ENCODE results near the gene CAPN13.
A peak's percentile ranks its signal among the peaks of the same experiment; 100 is the strongest.

DNA sequence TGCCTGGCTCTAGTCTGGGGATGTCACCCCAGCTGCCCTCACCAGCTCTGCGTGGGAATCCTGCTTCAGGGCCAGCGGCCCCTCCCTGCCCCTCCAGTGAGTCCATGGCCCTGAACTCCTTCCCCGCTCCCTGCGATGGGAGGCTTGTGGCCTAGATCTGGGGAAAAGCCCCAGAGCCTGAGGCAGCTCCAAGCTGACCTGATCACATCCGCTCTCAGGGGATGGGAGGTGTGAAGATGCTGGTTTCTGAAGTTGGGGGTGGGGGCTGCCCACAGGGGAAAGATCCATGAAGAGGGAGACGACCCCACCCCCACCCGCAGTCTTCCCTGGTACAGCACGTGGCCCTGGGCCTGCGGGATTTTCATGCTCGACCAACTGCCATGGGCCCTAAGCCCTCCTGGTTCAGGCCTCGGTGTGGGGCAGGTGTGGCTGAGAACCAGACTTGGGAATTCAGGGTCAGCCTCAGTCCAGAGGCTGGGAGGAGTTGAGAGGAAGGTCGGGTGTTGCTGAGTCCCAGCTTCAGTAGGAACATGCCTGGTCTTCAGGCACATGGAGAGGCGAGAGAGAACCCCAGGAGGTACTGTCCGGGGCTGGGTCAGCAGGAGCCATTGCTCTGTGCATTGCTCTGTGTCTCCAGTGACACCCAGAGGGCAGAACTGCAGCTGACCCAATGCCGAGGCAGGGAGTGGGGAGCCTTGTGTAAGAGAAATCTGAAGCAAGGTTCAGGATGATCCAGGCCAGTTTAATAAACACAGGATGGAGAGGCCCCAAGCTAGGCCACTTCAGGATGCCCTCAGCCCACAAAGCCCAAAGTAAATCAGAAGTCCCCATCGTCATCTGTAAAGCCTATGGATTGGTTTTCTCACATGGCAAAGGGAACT, 115.1 kb downstream of the CAPN13 start:
- TF ChIP-seq POLR2A (IDR thresholded peaks at IDR 0.05): no peak
- TF ChIP-seq, protein P1, sequence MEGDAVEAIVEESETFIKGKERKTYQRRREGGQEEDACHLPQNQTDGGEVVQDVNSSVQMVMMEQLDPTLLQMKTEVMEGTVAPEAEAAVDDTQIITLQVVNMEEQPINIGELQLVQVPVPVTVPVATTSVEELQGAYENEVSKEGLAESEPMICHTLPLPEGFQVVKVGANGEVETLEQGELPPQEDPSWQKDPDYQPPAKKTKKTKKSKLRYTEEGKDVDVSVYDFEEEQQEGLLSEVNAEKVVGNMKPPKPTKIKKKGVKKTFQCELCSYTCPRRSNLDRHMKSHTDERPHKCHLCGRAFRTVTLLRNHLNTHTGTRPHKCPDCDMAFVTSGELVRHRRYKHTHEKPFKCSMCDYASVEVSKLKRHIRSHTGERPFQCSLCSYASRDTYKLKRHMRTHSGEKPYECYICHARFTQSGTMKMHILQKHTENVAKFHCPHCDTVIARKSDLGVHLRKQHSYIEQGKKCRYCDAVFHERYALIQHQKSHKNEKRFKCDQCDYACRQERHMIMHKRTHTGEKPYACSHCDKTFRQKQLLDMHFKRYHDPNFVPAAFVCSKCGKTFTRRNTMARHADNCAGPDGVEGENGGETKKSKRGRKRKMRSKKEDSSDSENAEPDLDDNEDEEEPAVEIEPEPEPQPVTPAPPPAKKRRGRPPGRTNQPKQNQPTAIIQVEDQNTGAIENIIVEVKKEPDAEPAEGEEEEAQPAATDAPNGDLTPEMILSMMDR (IDR thresholded peaks at IDR 0.05): peak in 1 of 6 experiments; percentile 3

Measured in esophagus squamous epithelium (tissue), 4 donors.